Epithelial cell of proximal tubule (primary cell): ENCODE measurements around the gene PADI3. TPM values are rescaled to one million over a fixed set of nuclear protein-coding genes. Genes with fewer than 3 reads are reported as not detected.

ENCODE experiments used
- DNase-seq: peaks from one replicate; pipeline ENCODE4 v3.0.0-alpha.2; 2011; ENCODE audit warnings: low read depth
- H3K4me3 ChIP-seq: 2 replicates; pipeline ENCODE4 v1.5.1; 2011; ENCODE audit warnings: low read depth, mild to moderate bottlenecking, low read length
- total RNA-seq: library from RNA; depleted of rRNA; stranded (reverse); fragments of >200 nt; gene quantifications from 2 replicates; pipeline ENCODE4 v1.2.3, GENCODE V29; 2015
- TF ChIP-seq, protein P1 (sequence below): conservative IDR thresholded peaks from 2 replicates; pipeline ENCODE4 v1.5.1; 2012; ENCODE audit warnings: low read depth, mild to moderate bottlenecking, low read length

PADI3 gene
- total RNA-seq, 1 donor from 2014 or later = not detected

DNA sequence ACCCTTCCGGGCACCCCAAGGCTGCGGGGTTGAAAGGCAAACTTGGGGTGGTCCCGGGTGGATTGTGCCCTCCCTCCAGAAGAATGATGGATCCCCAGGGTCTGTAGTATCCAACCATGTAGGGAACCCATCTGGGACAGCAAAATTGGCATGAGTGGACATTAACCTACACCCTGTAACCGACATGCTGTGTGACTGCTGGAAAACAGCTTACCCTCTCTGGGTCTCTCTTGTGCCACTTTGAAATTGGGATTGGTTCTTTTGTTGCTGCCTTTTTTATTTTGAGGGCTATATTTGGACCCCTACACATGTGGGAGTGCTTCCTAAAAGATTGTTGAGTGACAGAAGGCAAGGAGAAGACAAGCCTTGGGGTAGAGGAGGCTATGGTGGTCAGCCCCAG, 24.5 kb upstream of the PADI3 start:
- no peak for DNase-seq
- TF ChIP-seq, protein P1, sequence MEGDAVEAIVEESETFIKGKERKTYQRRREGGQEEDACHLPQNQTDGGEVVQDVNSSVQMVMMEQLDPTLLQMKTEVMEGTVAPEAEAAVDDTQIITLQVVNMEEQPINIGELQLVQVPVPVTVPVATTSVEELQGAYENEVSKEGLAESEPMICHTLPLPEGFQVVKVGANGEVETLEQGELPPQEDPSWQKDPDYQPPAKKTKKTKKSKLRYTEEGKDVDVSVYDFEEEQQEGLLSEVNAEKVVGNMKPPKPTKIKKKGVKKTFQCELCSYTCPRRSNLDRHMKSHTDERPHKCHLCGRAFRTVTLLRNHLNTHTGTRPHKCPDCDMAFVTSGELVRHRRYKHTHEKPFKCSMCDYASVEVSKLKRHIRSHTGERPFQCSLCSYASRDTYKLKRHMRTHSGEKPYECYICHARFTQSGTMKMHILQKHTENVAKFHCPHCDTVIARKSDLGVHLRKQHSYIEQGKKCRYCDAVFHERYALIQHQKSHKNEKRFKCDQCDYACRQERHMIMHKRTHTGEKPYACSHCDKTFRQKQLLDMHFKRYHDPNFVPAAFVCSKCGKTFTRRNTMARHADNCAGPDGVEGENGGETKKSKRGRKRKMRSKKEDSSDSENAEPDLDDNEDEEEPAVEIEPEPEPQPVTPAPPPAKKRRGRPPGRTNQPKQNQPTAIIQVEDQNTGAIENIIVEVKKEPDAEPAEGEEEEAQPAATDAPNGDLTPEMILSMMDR = no peak
- no peak overlapping the region for H3K4me3 ChIP-seq

GRCh38 chr1:17225140-17225539, 23.8 kb upstream of the PADI3 start:
- TF ChIP-seq, protein P1 = no peak
- no peak overlapping the region for H3K4me3 ChIP-seq
- no peak for DNase-seq

- no peak overlapping the region for H3K4me3 ChIP-seq
- no peak for DNase-seq
- TF ChIP-seq, protein P1 = no peak
Measured at GRCh38 chr1:17227358-17227915, 21.5 kb upstream of the PADI3 start.

DNA sequence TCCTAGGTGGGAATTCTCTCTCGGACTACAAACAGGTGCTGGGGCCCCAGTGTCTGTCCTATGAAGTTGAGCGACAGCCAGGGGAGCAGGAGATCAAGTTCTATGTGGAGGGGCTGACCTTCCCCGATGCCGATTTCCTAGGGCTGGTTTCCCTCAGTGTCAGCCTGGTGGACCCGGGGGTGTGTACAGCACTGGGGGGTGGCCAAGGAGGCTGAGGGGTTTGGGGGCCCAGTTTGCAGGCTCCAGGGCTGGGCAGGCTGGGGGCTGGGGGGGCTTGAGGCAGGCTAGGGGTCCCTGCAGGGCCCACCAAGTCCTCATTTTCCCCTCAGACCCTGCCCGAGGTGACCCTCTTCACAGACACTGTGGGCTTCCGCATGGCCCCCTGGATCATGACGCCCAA, 20.3 kb upstream of the PADI3 start:
- no peak for DNase-seq
- H3K4me3 ChIP-seq = no peak overlapping the region
- TF ChIP-seq, protein P1 = no peak

GRCh38 chr1:17229379-17229778, 19.5 kb upstream of the PADI3 start:
- TF ChIP-seq, protein P1 = no peak
- H3K4me3 ChIP-seq = no peak overlapping the region
- no peak for DNase-seq

- TF ChIP-seq, protein P1 = no peak
- DNase-seq = no peak
- H3K4me3 ChIP-seq = no peak overlapping the region
Measured at GRCh38 chr1:17230106-17230505, 18.8 kb upstream of the PADI3 start.

DNA sequence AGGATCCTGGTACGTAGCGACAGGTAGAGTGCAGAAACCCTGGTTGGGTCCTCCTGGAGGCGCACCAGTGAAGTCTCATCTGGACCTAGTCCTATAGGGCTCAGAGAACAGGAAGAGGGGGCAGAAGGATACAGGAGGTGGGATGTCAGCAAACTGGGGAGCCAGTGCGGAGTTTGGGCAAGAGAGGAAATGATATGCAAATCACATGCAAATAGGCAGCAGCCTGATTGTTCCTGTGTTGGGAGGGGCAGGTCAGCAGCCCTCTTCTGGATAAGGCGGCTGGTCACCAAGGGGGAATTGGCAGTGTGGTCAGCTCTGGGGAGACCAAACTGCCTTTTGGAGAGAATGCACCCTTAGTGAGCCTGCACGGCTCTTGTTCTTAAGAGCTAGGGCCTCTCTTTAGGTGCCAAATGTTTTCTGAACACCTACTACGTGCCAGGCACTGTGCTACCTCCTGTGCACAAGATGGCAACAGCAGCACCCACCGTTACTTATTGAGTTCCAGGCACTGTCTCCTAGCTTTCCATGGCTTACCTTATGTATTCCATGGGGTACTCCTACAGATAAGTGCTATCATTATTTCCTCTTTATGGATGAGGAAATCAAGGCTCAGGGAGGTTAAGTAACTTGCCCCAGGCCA, 18.1 kb upstream of the PADI3 start:
- TF ChIP-seq, protein P1 = no peak
- H3K4me3 ChIP-seq = no peak overlapping the region
- DNase-seq = no peak
